ENCODE results near the gene CEP72. TPM values are rescaled to one million over a fixed set of nuclear protein-coding genes. Genes with fewer than 3 reads are reported as not detected.
A peak's percentile ranks its signal among the peaks of the same experiment; 100 is the strongest.
"Not testable (repeated sequence)": the region's sequence is repeated elsewhere in the genome, so short reads cannot be mapped to it uniquely, and the experiment has no call there.

The CEP72 gene
- total and polyA plus RNA-seq, 5 donors from 2014 or later: 3.2 to 12.3 (median 3.8) TPM

GRCh38 chr5:694042-694431, 81.9 kb downstream of the CEP72 start:
- not testable (repeated sequence) for ATAC-seq (ENCODE audit: low read depth in 2 of 2); H3K27me3 ChIP-seq (ENCODE audit: control insufficient read depth, insufficient read depth, low read length); H3K36me3 Mint-ChIP-seq; H3K9me3 Mint-ChIP-seq; DNase-seq; H3K27me3 Mint-ChIP-seq; H3K4me1 Mint-ChIP-seq; H3K36me3 ChIP-seq (ENCODE audit: control insufficient read depth, insufficient read depth, low read length); H3K4me3 ChIP-seq (ENCODE audit: low read depth, low read length); H3K9me3 ChIP-seq (ENCODE audit: control insufficient read depth in 2 of 2, low read length in 2 of 2); H3K27ac Mint-ChIP-seq; H3K27ac ChIP-seq (ENCODE audit: insufficient read depth, low read length, poor library complexity, severe bottlenecking)
- peaks cover 12% of the 10 kb centered on the region for H3K4me1 ChIP-seq (ENCODE audit: control insufficient read depth, insufficient read depth, low read length, poor library complexity, severe bottlenecking)
- H3K4me3 Mint-ChIP-seq: peak overlapping the region in 1 of 4 donors; percentile 71

DNA sequence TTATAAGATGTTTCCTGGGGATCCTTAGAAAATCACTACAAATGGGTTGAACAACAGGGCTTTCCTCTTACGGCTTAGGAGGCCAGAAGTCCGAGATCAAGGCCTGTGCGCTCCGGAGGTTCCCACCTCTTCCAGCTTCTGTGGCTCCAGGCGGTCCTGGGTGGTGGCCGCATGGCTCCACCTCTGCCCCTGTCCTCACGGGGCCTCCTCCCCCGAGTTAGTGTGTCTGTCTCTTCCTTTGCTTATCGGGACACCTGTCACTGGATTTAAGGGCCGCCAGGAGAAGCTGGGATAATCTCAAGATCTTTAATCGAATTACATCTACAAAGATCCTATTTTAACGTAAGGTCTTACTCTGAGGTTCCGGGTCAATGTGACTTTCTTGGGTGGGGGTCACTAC, 83.3 kb downstream of the CEP72 start:
- H3K9me3 ChIP-seq (ENCODE audit: control insufficient read depth in 2 of 2, low read length in 2 of 2); H3K36me3 Mint-ChIP-seq; H3K4me3 Mint-ChIP-seq; H3K4me1 Mint-ChIP-seq; H3K9me3 Mint-ChIP-seq; H3K4me3 ChIP-seq (ENCODE audit: low read depth, low read length); H3K27ac Mint-ChIP-seq; H3K27ac ChIP-seq (ENCODE audit: insufficient read depth, low read length, poor library complexity, severe bottlenecking); DNase-seq; ATAC-seq (ENCODE audit: low read depth in 2 of 2); H3K27me3 ChIP-seq (ENCODE audit: control insufficient read depth, insufficient read depth, low read length); H3K27me3 Mint-ChIP-seq; H3K36me3 ChIP-seq (ENCODE audit: control insufficient read depth, insufficient read depth, low read length): not testable (repeated sequence)
- peaks cover 12% of the 10 kb centered on the region for H3K4me1 ChIP-seq (ENCODE audit: control insufficient read depth, insufficient read depth, low read length, poor library complexity, severe bottlenecking)

- not testable (repeated sequence) for ATAC-seq (ENCODE audit: low read depth in 2 of 2); H3K4me3 ChIP-seq (ENCODE audit: low read depth, low read length); DNase-seq; H3K4me1 Mint-ChIP-seq; H3K9me3 Mint-ChIP-seq; H3K9me3 ChIP-seq (ENCODE audit: control insufficient read depth in 2 of 2, low read length in 2 of 2); H3K36me3 Mint-ChIP-seq; H3K27ac Mint-ChIP-seq; H3K27me3 ChIP-seq (ENCODE audit: control insufficient read depth, insufficient read depth, low read length); H3K27ac ChIP-seq (ENCODE audit: insufficient read depth, low read length, poor library complexity, severe bottlenecking); H3K36me3 ChIP-seq (ENCODE audit: control insufficient read depth, insufficient read depth, low read length); H3K4me3 Mint-ChIP-seq
- H3K27me3 Mint-ChIP-seq: peaks cover 10% of the 10 kb centered on the region
- H3K4me1 ChIP-seq (ENCODE audit: control insufficient read depth, insufficient read depth, low read length, poor library complexity, severe bottlenecking): peaks cover 12% of the 10 kb centered on the region
Measured at GRCh38 chr5:696191-696590, 84.1 kb downstream of the CEP72 start.

DNA sequence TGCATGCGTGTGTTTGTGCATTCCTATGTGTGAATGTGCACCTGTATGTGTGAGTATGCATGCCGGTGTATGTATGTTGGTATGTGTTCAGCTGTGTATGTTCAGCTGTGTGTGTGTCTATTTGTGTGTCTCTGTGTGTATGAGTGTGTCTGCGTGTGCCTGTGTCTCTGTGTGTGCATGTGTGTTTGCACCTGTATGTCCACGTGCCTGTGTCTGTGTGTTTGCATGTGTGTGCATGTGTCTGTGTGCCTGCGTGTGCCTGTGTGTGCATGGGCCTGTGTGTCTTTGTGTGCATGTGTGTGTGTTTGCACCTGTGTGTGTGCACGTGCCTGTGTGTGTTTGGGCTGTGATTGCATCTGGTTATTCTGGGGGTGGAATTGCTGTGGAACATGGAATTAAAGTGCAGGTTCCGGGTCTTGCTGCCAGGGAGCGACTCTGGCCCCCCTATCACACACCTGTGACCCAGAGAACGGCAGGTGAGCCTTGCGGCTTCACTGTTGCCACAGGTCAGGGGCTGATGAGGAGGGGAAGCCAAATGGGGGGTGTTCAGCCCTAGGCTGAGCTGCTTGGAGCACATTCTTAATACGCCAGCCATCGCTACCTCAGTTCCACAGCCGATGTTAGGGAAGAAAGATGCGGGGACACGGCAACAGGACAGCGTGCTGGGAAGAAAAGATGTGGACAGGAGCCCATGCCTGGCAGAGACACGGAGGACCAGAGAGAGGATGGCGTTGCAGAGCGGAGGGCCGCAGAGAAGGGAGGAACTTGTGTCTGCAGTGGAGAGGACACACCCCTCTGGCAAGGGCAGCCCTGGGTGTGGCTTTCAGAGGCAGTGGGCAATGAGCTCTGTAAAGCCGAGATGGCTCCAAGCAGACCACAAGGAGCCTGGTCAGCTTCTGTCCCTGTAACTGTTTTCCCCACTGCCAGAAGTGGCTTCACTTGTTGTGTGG, 84.9 kb downstream of the CEP72 start:
- H3K36me3 Mint-ChIP-seq; H3K9me3 ChIP-seq (ENCODE audit: control insufficient read depth in 2 of 2, low read length in 2 of 2); H3K4me3 ChIP-seq (ENCODE audit: low read depth, low read length); H3K9me3 Mint-ChIP-seq; H3K4me1 Mint-ChIP-seq; H3K27me3 ChIP-seq (ENCODE audit: control insufficient read depth, insufficient read depth, low read length); H3K4me3 Mint-ChIP-seq; H3K27ac ChIP-seq (ENCODE audit: insufficient read depth, low read length, poor library complexity, severe bottlenecking); H3K4me1 ChIP-seq (ENCODE audit: control insufficient read depth, insufficient read depth, low read length, poor library complexity, severe bottlenecking); DNase-seq; H3K27ac Mint-ChIP-seq; H3K36me3 ChIP-seq (ENCODE audit: control insufficient read depth, insufficient read depth, low read length); ATAC-seq (ENCODE audit: low read depth in 2 of 2): not testable (repeated sequence)
- H3K27me3 Mint-ChIP-seq: peaks cover 12% of the 10 kb centered on the region

Other genes starting within 250 kb of the CEP72 start
- 95.4 TPM for gene EXOC3, start 169.2 kb upstream of the CEP72 start, total RNA-seq
- gene EXOC3, start 169.2 kb upstream of the CEP72 start, polyA plus RNA-seq: 10 to 100 TPM; 23.3 to 52.4 (median 31.9) TPM
- gene SLC9A3, start 87.9 kb upstream of the CEP72 start, total RNA-seq: 2.0 TPM
- gene SLC9A3, start 87.9 kb upstream of the CEP72 start, polyA plus RNA-seq: 1 to 10 TPM; 2.6 to 3.1 (median 2.9) TPM
- 12.4 TPM for gene TPPP, start 81.0 kb downstream of the CEP72 start, total RNA-seq
- under 1 TPM; 0.03 to 0.75 (median 0.16) TPM for gene TPPP, start 81.0 kb downstream of the CEP72 start, polyA plus RNA-seq
- 17.7 TPM for gene ZDHHC11B, start 172.4 kb downstream of the CEP72 start, total RNA-seq
- not detected for gene ZDHHC11B, start 172.4 kb downstream of the CEP72 start, polyA plus RNA-seq
- 18.3 TPM for gene ZDHHC11, start 238.6 kb downstream of the CEP72 start, total RNA-seq
- gene ZDHHC11, start 238.6 kb downstream of the CEP72 start, polyA plus RNA-seq: not detected

All from CD4-positive, CD25-positive, alpha-beta regulatory T cell (primary cell).